HEK293 (cell line): ENCODE results near the gene LDLRAD4.

Experiments used
- CTCF ChIA-PET: fragments of 350-600 bp; formaldehyde crosslinking; extraction: SDS; loops from one replicate; lab custom pipeline; 2021; ENCODE audit warnings: antibody characterized with exemption; lab: Yijun Ruan, JAX
- POLR2A ChIA-PET: fragments of 300-600 bp; formaldehyde crosslinking; extraction: SDS; loops from one replicate; lab custom pipeline; 2020; ENCODE audit warnings: antibody characterized with exemption, inconsistent platforms; lab: Yijun Ruan, JAX
- H3K27ac ChIP-seq: fragments of 200-500 bp; sonication (Bioruptor generic); 2 replicates; pipeline ENCODE4 v1.5.1; 2014; ENCODE audit warnings: low read depth, low read length, control low read depth, inconsistent platforms; ENCODE audit errors: extremely low read depth
- H3K36me3 ChIP-seq, 2 experiments: fragments of 200-500 bp in 1 of 2; sonication (Bioruptor generic) in 1 of 2; 1 replicate in 1 of 2; 2 replicates in 1 of 2; pipeline ENCODE4 v1.5.1; 2014 to 2017; ENCODE audit warnings: inconsistent platforms in 2 of 2, low read length in 2 of 2; ENCODE audit not compliant: control insufficient read depth in 2 of 2, insufficient read depth in 1 of 2
- H3K4me1 ChIP-seq: fragments of 200-500 bp; sonication (Bioruptor generic); 2 replicates; pipeline ENCODE4 v1.5.1; 2014; ENCODE audit warnings: mild to moderate bottlenecking, low read length, inconsistent platforms; ENCODE audit not compliant: control insufficient read depth, insufficient read depth
- H3K4me3 ChIP-seq: 2 replicates; pipeline ENCODE4 v1.5.1; 2011; ENCODE audit warnings: low read depth, mild to moderate bottlenecking, control low read depth, low read length, moderate library complexity
- H3K9me3 ChIP-seq: fragments of 200-500 bp; sonication (Bioruptor generic); 2 replicates; pipeline ENCODE4 v1.5.1; 2014; ENCODE audit warnings: low read depth, low read length, inconsistent platforms; ENCODE audit not compliant: control insufficient read depth, insufficient read depth
- KLF10 ChIP-seq: fragments of 450-650 bp; IDR thresholded peaks from 2 replicates; pipeline ENCODE4 v1.5.1; 2018; ENCODE audit warnings: missing biosample characterization, mild to moderate bottlenecking, missing genetic modification characterization
- KLF17 ChIP-seq: fragments of 450-650 bp; formaldehyde crosslinking; IDR thresholded peaks from 2 replicates; pipeline ENCODE4 v1.5.1; 2016; ENCODE audit warnings: missing biosample characterization, missing genetic modification characterization
- MYNN ChIP-seq: fragments of 450-650 bp; formaldehyde crosslinking; IDR thresholded peaks from 2 replicates; pipeline ENCODE4 v1.5.1; 2016; ENCODE audit warnings: missing biosample characterization, missing genetic modification characterization, borderline replicate concordance
- MZF1 ChIP-seq: fragments of 450-650 bp; formaldehyde crosslinking; IDR thresholded peaks from 2 replicates; pipeline ENCODE4 v1.5.1; 2017; ENCODE audit warnings: missing biosample characterization, missing genetic modification characterization, borderline replicate concordance
- PRDM1 ChIP-seq: fragments of 450-650 bp; formaldehyde crosslinking; IDR thresholded peaks from 2 replicates; pipeline ENCODE4; 2016; ENCODE audit warnings: missing biosample characterization, missing genetic modification characterization
- SALL2 ChIP-seq: fragments of 450-650 bp; formaldehyde crosslinking; IDR thresholded peaks from 2 replicates; pipeline ENCODE4 v1.5.0; 2017; ENCODE audit warnings: missing biosample characterization, mild to moderate bottlenecking, missing genetic modification characterization, borderline replicate concordance
- SP3 ChIP-seq: fragments of 450-650 bp; formaldehyde crosslinking; IDR thresholded peaks from 2 replicates; pipeline ENCODE4 v1.5.1; 2016; ENCODE audit warnings: missing biosample characterization, missing genetic modification characterization
- SP7 ChIP-seq: fragments of 450-650 bp; formaldehyde crosslinking; IDR thresholded peaks from 2 replicates; pipeline ENCODE4 v1.5.1; 2016; ENCODE audit warnings: missing biosample characterization, missing genetic modification characterization
- ZBTB11 ChIP-seq: fragments of 450-650 bp; formaldehyde crosslinking; conservative IDR thresholded peaks from 2 replicates; pipeline ENCODE4 v1.5.1; 2016; ENCODE audit warnings: low read depth, missing biosample characterization, missing genetic modification characterization
- ZEB2 ChIP-seq: fragments of 450-650 bp; formaldehyde crosslinking; IDR thresholded peaks from 2 replicates; pipeline ENCODE4 v1.5.1; 2016; ENCODE audit warnings: missing biosample characterization, missing genetic modification characterization
- ZFP3 ChIP-seq: fragments of 450-650 bp; formaldehyde crosslinking; IDR thresholded peaks from 2 replicates; pipeline ENCODE4 v1.5.1; 2016; ENCODE audit warnings: low read depth, missing biosample characterization, missing genetic modification characterization
- ZNF16 ChIP-seq: fragments of 450-650 bp; formaldehyde crosslinking; IDR thresholded peaks from 2 replicates; pipeline ENCODE4 v1.5.1; 2016; ENCODE audit warnings: low read depth, missing biosample characterization, missing genetic modification characterization
- ZNF239 ChIP-seq: fragments of 450-650 bp; formaldehyde crosslinking; IDR thresholded peaks from 2 replicates; pipeline ENCODE4 v1.5.1; 2016; ENCODE audit warnings: missing biosample characterization, missing genetic modification characterization
- ZNF350 ChIP-seq: fragments of 450-650 bp; formaldehyde crosslinking; IDR thresholded peaks from 2 replicates; pipeline ENCODE4 v1.5.0; 2017; ENCODE audit warnings: missing biosample characterization, mild to moderate bottlenecking, missing genetic modification characterization
- ZNF394 ChIP-seq: fragments of 450-650 bp; formaldehyde crosslinking; IDR thresholded peaks from 2 replicates; pipeline ENCODE4 v1.5.1; 2016; ENCODE audit warnings: missing biosample characterization, missing genetic modification characterization, mild to moderate bottlenecking, moderate library complexity, borderline replicate concordance
- ZNF416 ChIP-seq: fragments of 450-650 bp; formaldehyde crosslinking; IDR thresholded peaks from 2 replicates; pipeline ENCODE4 v1.5.1; 2016; ENCODE audit warnings: missing biosample characterization, missing genetic modification characterization
- ZNF610 ChIP-seq: fragments of 450-650 bp; formaldehyde crosslinking; IDR thresholded peaks from 2 replicates; pipeline ENCODE4 v1.5.1; 2016; ENCODE audit warnings: missing biosample characterization, missing genetic modification characterization, borderline replicate concordance
- ZNF621 ChIP-seq: fragments of 450-650 bp; formaldehyde crosslinking; IDR thresholded peaks from 2 replicates; pipeline ENCODE4 v1.5.1; 2017; ENCODE audit warnings: missing biosample characterization, missing genetic modification characterization
- ZNF658 ChIP-seq: fragments of 450-650 bp; formaldehyde crosslinking; IDR thresholded peaks from 2 replicates; pipeline ENCODE4; 2016; ENCODE audit warnings: missing biosample characterization, missing genetic modification characterization
- ZNF707 ChIP-seq: fragments of 450-650 bp; formaldehyde crosslinking; IDR thresholded peaks from 2 replicates; pipeline ENCODE4 v1.5.1; 2016; ENCODE audit warnings: missing biosample characterization, missing genetic modification characterization
- ZNF776 ChIP-seq: fragments of 450-650 bp; formaldehyde crosslinking; IDR thresholded peaks from 2 replicates; pipeline ENCODE4 v1.5.0; 2017; ENCODE audit warnings: missing biosample characterization, missing genetic modification characterization, borderline replicate concordance
- TF ChIP-seq, protein P1 (sequence below): fragments of 450-650 bp; formaldehyde crosslinking; IDR thresholded peaks from 2 replicates; pipeline ENCODE4 v1.5.1; 2017; ENCODE audit warnings: missing biosample characterization, missing genetic modification characterization
- TF ChIP-seq, protein P2 (sequence below): fragments of 450-650 bp; IDR thresholded peaks from 2 replicates; pipeline ENCODE4 v1.5.1; 2018; ENCODE audit warnings: missing biosample characterization, mild to moderate bottlenecking, missing genetic modification characterization

LDLRAD4 gene

GRCh38 chr18:13527730-13528129, 309.2 kb downstream of the LDLRAD4 start (continued):
- no peak for TF ChIP-seq ZBTB11 (tag by site-specific recombination)
- TF ChIP-seq ZNF16 (tag by site-specific recombination): no peak
- no peak for TF ChIP-seq SP7 (tag by site-specific recombination)

- Histone ChIP-seq H3K4me1 (no peaks in the 10 kb centered on the region), H3K27ac (no peak overlapping the region), H3K4me3 (no peak overlapping the region), H3K9me3 (no peaks in the 10 kb centered on the region), H3K36me3 (no peaks in the 10 kb centered on the region)
- CTCF ChIA-PET: interaction anchor here (0.5 to 3.0 kb wide), 6 partner anchors 10 to 369 kb away, joined by 3 to 15 read pairs (median 4); no protein-coding TSS in a partner anchor
- TF ChIP-seq, protein P1, sequence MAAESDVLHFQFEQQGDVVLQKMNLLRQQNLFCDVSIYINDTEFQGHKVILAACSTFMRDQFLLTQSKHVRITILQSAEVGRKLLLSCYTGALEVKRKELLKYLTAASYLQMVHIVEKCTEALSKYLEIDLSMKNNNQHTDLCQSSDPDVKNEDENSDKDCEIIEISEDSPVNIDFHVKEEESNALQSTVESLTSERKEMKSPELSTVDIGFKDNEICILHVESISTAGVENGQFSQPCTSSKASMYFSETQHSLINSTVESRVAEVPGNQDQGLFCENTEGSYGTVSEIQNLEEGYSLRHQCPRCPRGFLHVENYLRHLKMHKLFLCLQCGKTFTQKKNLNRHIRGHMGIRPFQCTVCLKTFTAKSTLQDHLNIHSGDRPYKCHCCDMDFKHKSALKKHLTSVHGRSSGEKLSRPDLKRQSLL: no peak
- TF ChIP-seq ZFP3 (tag by site-specific recombination): no peak
- POLR2A ChIA-PET: no interaction called here
Observed at GRCh38 chr18:13528739-13529392, 310.3 kb downstream of the LDLRAD4 start.

- Histone ChIP-seq H3K27ac (no peak overlapping the region), H3K9me3 (no peaks in the 10 kb centered on the region), H3K4me1 (0 out of 2 replicates have a peak, but pooled peaks cover 2% of the 10 kb centered on the region), H3K36me3 (no peaks in the 10 kb centered on the region), H3K4me3 (no peak overlapping the region)
- ChIA-PET POLR2A (interaction anchor here (0.6 kb wide), 1 partner anchor 71 kb away, joined by 3 read pairs; no protein-coding TSS in a partner anchor), CTCF (interaction anchor here (0.7 to 3.0 kb wide), 4 partner anchors 9 to 314 kb away, joined by 3 to 15 read pairs (median 5); no protein-coding TSS in a partner anchor)
- TF ChIP-seq MYNN (tag by site-specific recombination) (no peak), KLF10 (tag by site-specific recombination) (no peak), ZNF610 (tag by site-specific recombination) (no peak), ZNF394 (no peak), SP3 (tag by site-specific recombination) (no peak), ZNF350 (tag by site-specific recombination) (no peak), KLF17 (tag by site-specific recombination) (no peak), ZNF658 (tag by site-specific recombination) (no peak), PRDM1 (no peak), SALL2 (tag by site-specific recombination) (no peak), ZNF707 (tag by site-specific recombination) (no peak), ZNF776 (no peak), MZF1 (no peak), ZEB2 (tag by site-specific recombination) (no peak), ZNF239 (tag by site-specific recombination) (no peak), ZNF416 (tag by site-specific recombination) (no peak), ZNF621 (tag by site-specific recombination) (no peak)
- TF ChIP-seq, protein P2, sequence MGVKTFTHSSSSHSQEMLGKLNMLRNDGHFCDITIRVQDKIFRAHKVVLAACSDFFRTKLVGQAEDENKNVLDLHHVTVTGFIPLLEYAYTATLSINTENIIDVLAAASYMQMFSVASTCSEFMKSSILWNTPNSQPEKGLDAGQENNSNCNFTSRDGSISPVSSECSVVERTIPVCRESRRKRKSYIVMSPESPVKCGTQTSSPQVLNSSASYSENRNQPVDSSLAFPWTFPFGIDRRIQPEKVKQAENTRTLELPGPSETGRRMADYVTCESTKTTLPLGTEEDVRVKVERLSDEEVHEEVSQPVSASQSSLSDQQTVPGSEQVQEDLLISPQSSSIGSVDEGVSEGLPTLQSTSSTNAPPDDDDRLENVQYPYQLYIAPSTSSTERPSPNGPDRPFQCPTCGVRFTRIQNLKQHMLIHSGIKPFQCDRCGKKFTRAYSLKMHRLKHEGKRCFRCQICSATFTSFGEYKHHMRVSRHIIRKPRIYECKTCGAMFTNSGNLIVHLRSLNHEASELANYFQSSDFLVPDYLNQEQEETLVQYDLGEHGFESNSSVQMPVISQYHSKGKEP: no peak
Observed at GRCh38 chr18:13530033-13530878, 311.7 kb downstream of the LDLRAD4 start.
